Neutrophil (primary cell): Measurements from ENCODE around the gene NTM.

Experiments used
- H3K27ac ChIP-seq: fragments of 200-600 bp; sonication (generic); 2 replicates; pipeline ENCODE4 v1.5.1; 2016; ENCODE audit warnings: mild to moderate bottlenecking, moderate library complexity
- H3K27me3 ChIP-seq: fragments of 200-600 bp; sonication (generic); 2 replicates; pipeline ENCODE4 v1.6.0; 2016; ENCODE audit warnings: mild to moderate bottlenecking
- H3K36me3 ChIP-seq: fragments of 200-600 bp; sonication (generic); 2 replicates; pipeline ENCODE4 v1.5.1; 2017
- H3K4me1 ChIP-seq, 2 experiments: fragments of 200-600 bp in 1 of 2; sonication (generic) in 1 of 2; 1 replicate in 1 of 2; 2 replicates in 1 of 2; pipeline versions ENCODE4 v1.5.1 to v1.6.1; 2013 to 2016; ENCODE audit warnings: low read depth in 1 of 2, low read length in 1 of 2, mild to moderate bottlenecking in 1 of 2, moderate library complexity in 1 of 2; ENCODE audit not compliant: control insufficient read depth in 1 of 2, insufficient read depth in 1 of 2
- H3K4me3 ChIP-seq, 2 experiments: fragments of 200-600 bp in 1 of 2; sonication (generic) in 1 of 2; 1 replicate in 1 of 2; 2 replicates in 1 of 2; pipeline ENCODE4 v1.5.1; 2013 to 2016; ENCODE audit warnings: low read depth in 1 of 2, low read length in 1 of 2, mild to moderate bottlenecking in 1 of 2, moderate library complexity in 1 of 2
- H3K9me3 ChIP-seq: fragments of 200-600 bp; sonication (generic); 2 replicates; pipeline ENCODE4 v1.5.1; 2016
- CTCF ChIP-seq: fragments of 200-600 bp; sonication (generic); IDR thresholded peaks from 2 replicates; pipeline ENCODE4 v1.5.1; 2016; ENCODE audit warnings: antibody characterized with exemption

The NTM gene

DNA sequence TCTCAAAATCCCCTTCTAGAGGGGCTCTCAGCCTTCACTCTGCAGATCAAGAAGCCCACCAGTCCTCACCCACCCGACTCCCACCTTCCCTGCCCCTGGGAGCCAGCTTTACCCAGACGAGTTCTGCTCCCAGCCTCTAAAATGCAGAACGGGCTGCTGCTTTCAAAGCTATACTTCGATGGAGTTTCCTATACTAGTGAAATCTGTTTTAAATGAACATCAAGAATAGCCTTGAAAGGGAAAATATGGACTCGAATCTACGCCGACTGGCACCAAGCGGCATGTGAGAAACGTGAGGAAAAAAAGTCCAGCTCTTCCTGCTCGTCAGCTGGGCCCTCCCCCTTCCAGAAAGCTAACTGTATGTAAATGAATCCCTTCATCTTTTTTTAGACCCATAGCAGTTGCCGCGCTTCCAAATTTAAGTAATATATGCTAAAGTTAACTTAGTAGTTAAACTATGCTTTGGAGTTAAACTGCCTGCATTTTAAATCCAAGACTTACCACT, 211.7 kb downstream of the NTM start:
- H3K4me1 ChIP-seq: peaks cover 0 to 4% of the 10 kb centered on the region in 2 experiments
- H3K4me3 ChIP-seq: no peak overlapping the region
- no peaks in the 10 kb centered on the region for H3K36me3 ChIP-seq
- H3K27ac ChIP-seq: no peak overlapping the region
- H3K27me3 ChIP-seq: peaks cover 12% of the 10 kb centered on the region
- H3K9me3 ChIP-seq: no peaks in the 10 kb centered on the region
- no peak for TF ChIP-seq CTCF

DNA sequence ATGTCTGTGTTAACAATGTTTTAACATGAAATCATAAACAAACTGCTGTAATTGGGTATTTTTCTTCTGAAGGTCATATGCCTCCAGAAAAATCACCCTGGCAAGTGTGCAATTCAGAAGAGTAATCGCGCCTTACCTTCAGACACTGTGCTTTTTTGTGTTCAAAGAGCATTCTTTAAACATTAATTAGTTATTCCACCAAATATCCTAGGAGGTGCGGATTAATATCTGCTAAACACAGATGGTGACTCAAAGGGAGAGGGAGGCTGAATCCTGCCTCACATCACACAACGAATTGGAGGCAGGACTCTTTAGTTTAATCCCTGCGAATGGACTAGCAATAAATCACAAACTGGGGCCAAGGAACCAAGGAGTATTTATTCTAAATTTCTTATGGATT, 213.0 kb downstream of the NTM start:
- Histone ChIP-seq H3K4me3 (no peak overlapping the region), H3K36me3 (no peaks in the 10 kb centered on the region), H3K9me3 (no peaks in the 10 kb centered on the region), H3K27me3 (no peaks in the 10 kb centered on the region), H3K4me1 (peaks cover 0 to 4% of the 10 kb centered on the region in 2 experiments), H3K27ac (no peak overlapping the region)
- TF ChIP-seq CTCF: no peak

GRCh38 chr11:131583938-131584337, 213.5 kb downstream of the NTM start:
- TF ChIP-seq CTCF: no peak
- Histone ChIP-seq H3K4me3 (no peak overlapping the region), H3K27ac (no peak overlapping the region), H3K27me3 (no peaks in the 10 kb centered on the region), H3K4me1 (peaks cover 0 to 4% of the 10 kb centered on the region in 2 experiments), H3K36me3 (no peaks in the 10 kb centered on the region), H3K9me3 (no peaks in the 10 kb centered on the region)

DNA sequence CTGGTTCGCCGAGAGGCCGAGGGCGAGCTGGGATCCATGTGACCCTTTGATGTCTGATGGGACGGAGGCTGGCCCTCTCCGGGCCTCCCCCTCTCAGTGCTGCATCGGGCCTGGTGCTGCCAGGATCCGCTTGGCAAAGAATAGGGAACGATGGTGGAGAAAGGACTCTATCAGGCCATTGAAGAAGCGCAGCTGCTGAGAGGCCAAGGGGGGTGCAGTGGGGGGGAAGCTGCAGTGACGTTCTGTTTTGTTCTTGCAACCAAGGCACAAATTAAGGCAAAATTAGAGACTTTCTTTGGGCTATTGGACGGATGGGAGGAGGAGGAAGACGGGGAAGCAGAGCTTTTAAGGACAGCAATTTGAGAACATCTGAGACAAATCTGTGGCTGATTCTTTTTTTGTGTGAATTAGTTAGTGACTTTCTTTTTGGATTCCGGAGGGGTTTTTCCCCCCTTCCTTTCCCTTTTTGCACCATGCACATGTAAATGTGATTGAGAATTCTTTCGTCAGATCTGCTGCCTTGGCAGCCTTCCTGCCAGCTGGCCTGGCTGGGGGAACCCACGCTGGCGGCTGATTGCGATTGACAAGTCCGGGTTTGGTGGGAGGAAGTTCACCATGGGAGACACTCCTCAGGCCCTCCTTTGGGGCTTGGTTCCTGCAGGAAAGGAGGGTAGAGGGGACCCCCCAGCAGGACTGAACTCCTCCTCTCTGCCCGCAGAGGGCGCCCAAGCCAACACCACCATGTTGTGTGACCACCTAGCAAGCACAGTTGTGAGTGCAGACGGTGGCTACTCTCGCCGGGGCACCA, 214.6 kb downstream of the NTM start:
- H3K4me3 ChIP-seq: no peak overlapping the region
- H3K36me3 ChIP-seq: no peaks in the 10 kb centered on the region
- H3K4me1 ChIP-seq: peaks cover 0 to 4% of the 10 kb centered on the region in 2 experiments
- no peaks in the 10 kb centered on the region for H3K27me3 ChIP-seq
- no peaks in the 10 kb centered on the region for H3K9me3 ChIP-seq
- no peak overlapping the region for H3K27ac ChIP-seq
- TF ChIP-seq CTCF: no peak

- H3K27me3 ChIP-seq: no peaks in the 10 kb centered on the region
- H3K27ac ChIP-seq: no peak overlapping the region
- no peak for TF ChIP-seq CTCF
- H3K4me1 ChIP-seq: no peaks in the 10 kb centered on the region
- no peaks in the 10 kb centered on the region for H3K36me3 ChIP-seq
- no peaks in the 10 kb centered on the region for H3K9me3 ChIP-seq
- H3K4me3 ChIP-seq: no peak overlapping the region
Observed at GRCh38 chr11:131588057-131588456, 217.6 kb downstream of the NTM start.
